Measurements from ENCODE around the gene SPATA2.
"Not testable (repeated sequence)": the region's sequence is repeated elsewhere in the genome, so short reads cannot be mapped to it uniquely, and the experiment has no call there.

SPATA2 gene

DNA sequence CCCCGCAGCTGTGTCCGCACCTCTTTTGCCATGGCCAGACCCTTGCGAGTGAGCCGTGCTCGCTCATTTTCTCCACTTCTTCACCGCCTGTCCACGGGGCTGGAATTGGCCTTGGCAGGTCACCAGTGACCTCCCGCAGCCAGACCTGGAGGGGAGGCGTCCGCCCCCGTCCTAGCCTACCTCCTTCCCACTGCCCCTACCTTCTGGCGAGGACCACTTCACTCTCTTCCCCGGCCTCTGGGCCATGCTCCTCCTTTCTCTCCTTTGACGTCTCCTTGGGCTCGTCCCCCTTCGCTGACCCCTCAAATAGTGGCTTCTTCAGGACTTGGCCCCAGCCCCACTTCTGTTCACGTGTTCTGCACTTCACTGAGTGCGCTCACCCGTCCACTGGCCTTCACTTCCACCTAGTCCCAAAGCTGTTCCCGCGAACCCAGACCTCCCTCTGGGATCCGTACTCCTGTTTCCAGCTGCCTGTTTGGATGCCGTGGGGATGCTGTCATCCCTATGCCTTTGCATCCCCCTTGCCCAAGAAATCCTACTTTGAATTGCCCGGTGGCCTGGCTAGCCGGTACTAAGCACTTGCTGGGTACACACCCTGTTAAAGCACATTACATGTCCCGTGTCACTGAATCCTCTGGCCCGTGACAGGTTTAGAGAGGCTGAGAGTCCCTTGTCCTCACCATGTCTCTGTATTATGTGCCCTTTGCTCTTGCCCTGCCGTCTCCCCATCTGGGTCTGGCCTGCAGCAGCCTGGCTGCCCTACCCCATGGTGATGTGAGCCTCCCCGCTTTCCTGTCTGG, 33.0 kb downstream of the SPATA2 start:
- DNase-seq = no peak

DNA sequence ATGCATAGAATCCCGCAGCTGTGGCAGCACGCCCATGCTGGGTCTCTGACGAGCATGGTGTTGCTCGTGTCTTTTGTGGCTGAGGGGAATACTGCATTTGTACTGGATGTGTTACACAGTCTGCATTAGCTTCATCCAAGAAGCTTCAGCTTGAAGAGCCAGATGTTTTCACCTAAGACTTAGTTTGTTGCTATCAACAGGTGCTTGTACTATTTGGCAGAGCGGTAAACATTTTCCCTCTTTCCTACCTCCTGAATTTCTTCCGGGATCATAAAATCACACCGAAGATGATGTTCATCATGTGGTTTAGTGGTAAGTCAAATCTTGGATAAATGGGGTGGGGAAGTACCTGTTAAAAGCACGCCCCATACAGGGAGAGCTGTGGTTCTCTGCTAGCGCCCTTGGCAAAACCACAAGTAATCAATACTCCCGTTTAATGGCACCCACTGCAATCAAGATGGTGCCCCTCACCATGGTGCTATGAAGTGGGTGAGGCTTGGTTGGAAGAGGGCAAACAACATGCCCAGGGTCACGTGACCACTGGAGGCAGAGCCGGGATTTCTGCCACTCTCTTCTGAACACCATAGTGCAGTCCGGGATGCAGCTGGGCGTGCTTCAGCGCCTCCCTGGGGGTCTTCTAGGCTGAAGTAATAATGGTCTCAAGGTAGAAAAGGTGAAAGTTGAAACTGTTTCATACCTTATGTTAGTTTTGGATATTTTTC, 34.4 kb downstream of the SPATA2 start:
- no peak for DNase-seq

DNA sequence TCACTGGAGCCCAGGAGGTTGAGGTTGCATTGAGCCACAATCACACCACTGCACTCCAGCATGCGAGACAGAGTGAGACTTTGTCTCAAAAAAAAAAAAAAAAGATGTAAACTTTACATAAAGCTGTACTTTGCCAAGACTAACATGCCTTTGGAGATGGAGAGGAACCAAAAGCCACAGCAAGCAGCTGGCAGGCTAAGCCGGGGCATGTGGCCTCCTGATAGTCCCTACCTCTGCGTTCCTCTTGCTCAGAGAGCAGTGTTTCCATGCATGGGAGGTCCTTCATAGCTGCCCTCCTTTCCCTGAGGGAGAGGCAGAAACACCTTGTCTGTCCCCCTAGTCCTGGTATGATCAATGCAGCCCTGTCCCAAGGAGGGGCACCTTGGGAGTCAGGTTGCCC, 35.2 kb downstream of the SPATA2 start:
- DNase-seq = no peak

GRCh38 chr20:49878977-49879376, 36.4 kb downstream of the SPATA2 start:
- DNase-seq = no peak

GRCh38 chr20:49877386-49877921, 37.9 kb downstream of the SPATA2 start:
- DNase-seq = no peak

- DNase-seq = no peak
These were observed 40.6 kb downstream of the SPATA2 start for GRCh38 chr20:49874696-49875095.

- no peak for DNase-seq
These were observed 43.3 kb downstream of the SPATA2 start for GRCh38 chr20:49872056-49872455.

- no peak for DNase-seq
These were observed 43.9 kb downstream of the SPATA2 start for GRCh38 chr20:49871391-49871948.

- no peak for DNase-seq
These were observed 45.1 kb downstream of the SPATA2 start for GRCh38 chr20:49870261-49870660.

DNA sequence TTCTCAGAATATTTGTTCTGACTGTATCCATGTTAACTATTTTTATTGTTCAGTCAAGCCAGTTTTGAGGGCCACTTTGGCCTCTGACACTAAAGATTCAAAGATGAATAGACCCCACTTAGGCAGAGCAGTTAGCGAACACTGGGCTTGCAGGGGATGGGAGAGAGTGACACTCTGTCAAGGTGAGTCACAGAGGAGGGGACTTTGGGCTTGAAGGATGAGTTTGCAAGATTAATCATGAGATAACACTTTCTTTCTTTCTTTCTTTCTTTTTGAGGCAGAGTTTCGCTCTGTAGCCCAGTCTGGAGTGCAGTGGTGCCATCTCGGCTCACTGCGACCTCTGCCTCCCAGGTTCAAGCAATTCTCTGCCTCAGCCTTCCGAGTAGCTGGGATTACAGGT, 46.4 kb downstream of the SPATA2 start:
- no peak for DNase-seq

DNA sequence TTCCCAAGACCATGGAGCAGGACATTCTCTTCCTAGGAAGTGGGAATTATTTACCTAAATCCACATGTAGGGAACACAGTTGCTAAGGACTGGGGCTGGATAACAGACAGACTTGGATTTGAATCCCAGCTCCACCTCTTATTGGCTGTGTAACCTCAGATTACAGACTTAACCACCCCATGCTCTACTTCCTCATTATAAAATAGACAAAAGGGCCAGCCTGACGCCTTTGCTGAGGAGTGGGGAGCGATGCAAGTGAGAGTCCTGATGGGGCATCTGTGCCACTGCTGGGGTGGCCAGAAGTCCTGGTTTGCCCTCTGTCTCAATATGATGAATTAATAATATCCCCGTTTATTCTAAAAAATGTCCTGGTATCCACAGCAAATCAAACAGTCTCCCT, 46.8 kb downstream of the SPATA2 start:
- no peak for DNase-seq

GRCh38 chr20:49867453-49868215, 47.7 kb downstream of the SPATA2 start:
- no peak for DNase-seq

- DNase-seq = peak in 1 of 5 donors; percentile 11
These were observed 49.3 kb downstream of the SPATA2 start for GRCh38 chr20:49866051-49866450.

- no peak for DNase-seq
These were observed 49.8 kb downstream of the SPATA2 start for GRCh38 chr20:49865559-49865958.

DNA sequence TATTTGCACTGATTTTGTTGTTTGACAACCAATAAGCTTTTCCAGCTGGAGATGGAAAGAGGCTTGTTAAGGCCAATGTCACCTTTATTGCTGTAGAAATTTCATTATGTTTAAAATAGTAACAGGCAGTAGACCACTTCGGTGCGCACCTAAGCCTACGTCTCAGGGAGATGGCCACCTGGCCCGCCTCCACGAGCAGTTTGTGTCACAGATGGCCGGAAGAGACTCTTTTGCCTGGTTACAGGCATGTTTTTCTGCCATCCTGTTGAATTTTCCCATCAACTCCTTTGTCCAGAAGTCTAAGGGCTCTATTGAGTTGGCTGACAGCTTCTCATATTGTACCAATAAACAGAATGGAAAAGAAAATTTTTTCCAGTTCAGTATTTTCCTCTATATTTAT, 51.7 kb downstream of the SPATA2 start:
- DNase-seq = no peak

DNA sequence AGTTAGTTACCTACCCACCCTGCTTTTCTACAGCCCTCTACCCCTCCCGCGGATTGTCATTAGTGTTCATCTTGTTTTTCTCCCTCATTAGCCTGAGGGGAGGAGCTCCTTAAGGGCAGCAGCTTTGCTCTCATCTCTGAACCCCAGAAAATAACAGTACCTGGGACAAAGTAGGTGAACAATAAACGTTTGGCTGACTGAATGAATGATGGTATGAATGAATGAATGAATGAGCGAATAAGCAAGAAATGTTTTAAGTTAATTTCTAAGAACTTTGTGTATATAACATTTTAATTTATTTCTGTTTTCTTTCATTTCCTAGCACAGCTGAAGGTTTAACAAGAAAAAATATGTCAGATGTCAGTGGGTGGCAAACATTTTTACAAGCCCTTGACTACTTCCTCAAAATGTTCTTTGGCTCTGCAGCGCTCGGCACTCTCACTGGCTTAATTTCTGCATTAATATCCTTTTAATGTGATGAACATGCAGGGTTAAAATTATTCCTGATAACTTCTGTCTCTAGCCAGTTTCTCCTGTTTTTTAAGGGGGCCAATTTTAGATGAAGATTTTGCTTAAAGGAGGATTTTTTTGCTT, 52.6 kb downstream of the SPATA2 start:
- DNase-seq = no peak

DNA sequence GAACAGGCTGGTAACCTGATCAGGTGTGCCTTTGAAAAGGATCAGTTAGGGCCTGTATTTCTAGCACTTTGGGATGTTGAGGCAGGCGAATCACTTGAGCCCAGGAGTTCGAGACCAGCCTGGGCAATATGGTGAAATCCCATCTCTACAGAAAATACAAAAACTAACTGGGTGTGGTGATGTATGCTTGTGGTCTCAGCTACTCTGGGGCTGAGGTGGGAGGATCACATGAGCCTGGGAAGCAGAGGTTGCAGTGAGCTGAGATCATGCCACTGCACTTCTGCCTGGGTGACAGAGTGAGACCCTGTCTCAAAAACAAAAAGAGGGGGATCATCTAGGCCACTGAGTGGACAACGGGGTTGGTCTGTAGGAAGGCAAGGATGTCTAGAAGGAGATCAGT, 54.1 kb downstream of the SPATA2 start:
- not testable (repeated sequence) for DNase-seq

GRCh38 chr20:49859807-49860206, 55.5 kb downstream of the SPATA2 start:
- DNase-seq = no peak

DNA sequence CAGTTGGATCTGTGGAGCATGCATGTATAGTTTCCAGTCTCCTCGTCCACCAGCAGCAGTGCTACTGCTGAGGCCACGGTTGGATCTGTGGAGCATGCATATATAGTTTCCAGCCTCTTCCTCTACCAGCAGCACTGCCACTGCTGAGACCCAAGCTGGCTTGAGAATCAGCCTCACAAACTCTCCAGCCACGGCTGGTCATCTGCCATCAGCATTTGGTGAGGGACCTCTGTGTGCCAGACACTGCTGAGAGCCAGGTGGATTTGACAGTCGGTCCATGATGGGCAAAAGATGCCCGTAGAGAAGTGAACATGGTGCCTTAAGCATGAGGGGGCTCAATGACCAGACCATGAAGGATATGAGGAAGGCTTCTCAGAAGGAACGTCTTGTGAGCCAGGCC, 56.3 kb downstream of the SPATA2 start:
- DNase-seq = no peak

- DNase-seq = no peak
These were observed 57.2 kb downstream of the SPATA2 start for GRCh38 chr20:49858076-49858585.

DNA sequence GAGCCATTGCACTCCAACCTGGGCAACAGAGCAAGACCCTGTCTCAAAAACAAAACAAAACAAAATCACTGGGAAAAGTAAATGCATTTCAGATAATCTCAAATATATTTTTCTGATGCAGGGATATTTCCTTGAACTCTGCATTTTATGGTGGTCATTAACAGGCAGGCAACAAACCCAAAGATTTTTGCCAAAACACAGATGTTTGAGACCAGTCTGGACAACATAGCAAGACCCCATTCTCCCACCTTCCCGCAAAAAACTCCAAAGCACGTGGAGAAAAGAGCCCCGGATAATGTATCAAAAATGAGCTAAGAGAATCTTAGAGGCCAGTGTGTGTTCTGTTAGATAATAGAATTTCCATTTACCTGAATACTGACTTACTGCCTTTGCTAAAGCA, 58.4 kb downstream of the SPATA2 start:
- no peak for DNase-seq

DNA sequence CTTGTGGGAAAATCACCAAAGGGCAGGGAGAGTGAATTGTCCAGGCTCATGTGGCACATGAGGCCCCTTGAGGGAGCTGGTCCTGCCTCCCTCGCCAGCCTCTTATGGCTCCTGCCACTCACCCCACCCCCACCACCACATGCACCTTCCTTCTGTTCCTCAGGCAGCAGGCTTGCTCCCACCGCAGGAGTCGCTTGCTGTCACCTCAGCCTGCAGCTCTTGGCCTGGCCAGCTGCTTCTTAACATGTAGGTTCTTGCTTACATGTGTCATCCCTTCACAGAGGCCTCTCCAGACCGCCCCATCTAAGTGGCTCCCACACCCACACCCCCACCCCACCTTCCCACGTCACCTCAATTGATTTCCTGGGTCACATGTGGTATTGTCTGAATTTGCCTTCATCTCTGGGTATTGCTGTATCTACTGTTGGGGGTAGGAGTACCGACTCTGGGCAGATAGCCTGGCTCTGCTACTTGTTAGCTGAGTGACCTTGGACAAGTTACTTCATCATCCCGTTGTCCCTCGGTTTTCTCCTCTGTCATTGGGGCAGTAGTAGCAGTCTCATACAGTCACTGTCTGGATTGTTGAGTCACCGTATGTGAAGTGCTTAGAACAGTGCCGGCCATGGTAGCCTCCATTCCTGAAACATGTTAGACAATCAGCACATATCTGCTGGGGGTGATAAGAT, 61.0 kb downstream of the SPATA2 start:
- DNase-seq = no peak
